Uterus (tissue), 4 donors: ENCODE measurements around the gene PI4K2B. TPM values are rescaled to one million over a fixed set of nuclear protein-coding genes. Genes with fewer than 3 reads are reported as not detected.
"Not testable (repeated sequence)": the region's sequence is repeated elsewhere in the genome, so short reads cannot be mapped to it uniquely, and the experiment has no call there.

Experiments used
- DNase-seq, 2 donors: peaks; one replicate each; pipeline ENCODE4 v3.0.0-alpha.2; 2019 to 2020
- H3K27ac ChIP-seq, 2 donors: fragments of 200-600 bp; sonication (generic); 1 replicate in 1 of 2; 2 replicates in 1 of 2; pipeline ENCODE4 v1.5.1; 2016 to 2018
- H3K27me3 ChIP-seq, 2 donors: fragments of 200-600 bp; sonication (generic); one replicate each; pipeline ENCODE4 v1.5.1; 2018 to 2019; ENCODE audit warnings: control low read depth in 1 of 2
- H3K36me3 ChIP-seq, 2 donors: fragments of 200-600 bp; sonication (generic); one replicate each; pipeline ENCODE4 v1.5.1; 2019; ENCODE audit warnings: control low read depth in 1 of 2
- H3K4me1 ChIP-seq, 2 donors: fragments of 200-600 bp; sonication (generic); one replicate each; pipeline ENCODE4 v1.5.1; 2018 to 2019; ENCODE audit warnings: control low read depth in 1 of 2
- H3K4me3 ChIP-seq, 2 donors: fragments of 200-600 bp; sonication (generic); 1 replicate in 1 of 2; 2 replicates in 1 of 2; pipeline ENCODE4 v1.5.1; 2018 to 2019; ENCODE audit warnings: mild to moderate bottlenecking in 1 of 2
- H3K9me3 ChIP-seq, 2 donors: fragments of 200-600 bp; sonication (generic); one replicate each; pipeline ENCODE4 v1.5.1; 2019; ENCODE audit warnings: control low read depth in 1 of 2
- POLR2A ChIP-seq, 2 donors: fragments of 450-650 bp; IDR thresholded peaks; one replicate each; pipeline ENCODE4 v1.6.1; 2016; ENCODE audit warnings: antibody characterized with exemption in 2 of 2, mild to moderate bottlenecking in 1 of 2, moderate library complexity in 1 of 2
- intact Hi-C: fragments of 100-400 bp; cut with DNase I; formaldehyde crosslinking; loops from one replicate; pipeline ENCODE4 v1.15.1; 2023; ENCODE audit warnings: low total_unique reads
- total RNA-seq, 4 donors: library from RNA; depleted of rRNA in 3 of 4; stranded (reverse); fragments of >200 nt in 3 of 4; gene quantifications; one replicate each; pipeline versions ENCODE4 v1.1.0 to v1.2.4, GENCODE V29; 2014 to 2023
- TF ChIP-seq, protein P1 (sequence below), 4 experiments: fragments of 200-600 bp in 2 of 4; fragments of 450-650 bp in 2 of 4; sonication (generic) in 2 of 4; IDR thresholded peaks; one replicate each; pipeline ENCODE4 v1.5.1; 2016 to 2019; ENCODE audit warnings: antibody characterized with exemption in 4 of 4, mild to moderate bottlenecking in 2 of 4, moderate library complexity in 1 of 4
- donor health status: DM: yes; HTN: yes; CAD: no.

PI4K2B gene
- total RNA-seq, 4 donors from 2014 or later: 2.8 to 27.4 (median 18.2) TPM

DNA sequence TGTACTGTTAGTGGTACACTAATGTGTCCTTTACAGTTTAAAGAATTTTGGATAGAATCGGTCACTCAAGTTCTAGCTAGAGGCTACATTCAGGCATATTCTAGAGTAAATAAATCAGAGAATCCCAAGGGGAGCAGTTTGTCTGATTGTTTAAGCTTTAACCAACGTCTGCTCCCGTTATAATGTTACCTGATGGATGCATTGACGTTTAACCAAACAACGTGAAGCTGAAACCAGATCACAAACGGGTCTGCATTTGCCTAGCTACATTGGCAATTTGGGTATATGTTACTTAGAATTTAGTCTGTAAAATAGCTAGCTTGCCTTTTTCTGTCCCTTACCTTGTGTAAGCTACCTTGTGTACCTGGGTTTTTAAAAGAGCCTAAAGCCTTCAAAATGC, 1.6 kb downstream of the PI4K2B start:
- no peaks in the 10 kb centered on the region for H3K27me3 ChIP-seq
- H3K27ac ChIP-seq: peak overlapping the region; percentile 92 to 98
- peaks cover 0 to 5% of the 10 kb centered on the region in 2 donors for H3K4me1 ChIP-seq
- intact Hi-C loops: no loop called here
- no peak for DNase-seq
- H3K36me3 ChIP-seq: no peaks in the 10 kb centered on the region
- H3K9me3 ChIP-seq: no peaks in the 10 kb centered on the region
- no peak for TF ChIP-seq POLR2A (IDR thresholded peaks at IDR 0.05)
- TF ChIP-seq, protein P1, sequence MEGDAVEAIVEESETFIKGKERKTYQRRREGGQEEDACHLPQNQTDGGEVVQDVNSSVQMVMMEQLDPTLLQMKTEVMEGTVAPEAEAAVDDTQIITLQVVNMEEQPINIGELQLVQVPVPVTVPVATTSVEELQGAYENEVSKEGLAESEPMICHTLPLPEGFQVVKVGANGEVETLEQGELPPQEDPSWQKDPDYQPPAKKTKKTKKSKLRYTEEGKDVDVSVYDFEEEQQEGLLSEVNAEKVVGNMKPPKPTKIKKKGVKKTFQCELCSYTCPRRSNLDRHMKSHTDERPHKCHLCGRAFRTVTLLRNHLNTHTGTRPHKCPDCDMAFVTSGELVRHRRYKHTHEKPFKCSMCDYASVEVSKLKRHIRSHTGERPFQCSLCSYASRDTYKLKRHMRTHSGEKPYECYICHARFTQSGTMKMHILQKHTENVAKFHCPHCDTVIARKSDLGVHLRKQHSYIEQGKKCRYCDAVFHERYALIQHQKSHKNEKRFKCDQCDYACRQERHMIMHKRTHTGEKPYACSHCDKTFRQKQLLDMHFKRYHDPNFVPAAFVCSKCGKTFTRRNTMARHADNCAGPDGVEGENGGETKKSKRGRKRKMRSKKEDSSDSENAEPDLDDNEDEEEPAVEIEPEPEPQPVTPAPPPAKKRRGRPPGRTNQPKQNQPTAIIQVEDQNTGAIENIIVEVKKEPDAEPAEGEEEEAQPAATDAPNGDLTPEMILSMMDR (IDR thresholded peaks at IDR 0.05): no peak
- peak overlapping the region in 1 of 2 donors; percentile 85 for H3K4me3 ChIP-seq

DNA sequence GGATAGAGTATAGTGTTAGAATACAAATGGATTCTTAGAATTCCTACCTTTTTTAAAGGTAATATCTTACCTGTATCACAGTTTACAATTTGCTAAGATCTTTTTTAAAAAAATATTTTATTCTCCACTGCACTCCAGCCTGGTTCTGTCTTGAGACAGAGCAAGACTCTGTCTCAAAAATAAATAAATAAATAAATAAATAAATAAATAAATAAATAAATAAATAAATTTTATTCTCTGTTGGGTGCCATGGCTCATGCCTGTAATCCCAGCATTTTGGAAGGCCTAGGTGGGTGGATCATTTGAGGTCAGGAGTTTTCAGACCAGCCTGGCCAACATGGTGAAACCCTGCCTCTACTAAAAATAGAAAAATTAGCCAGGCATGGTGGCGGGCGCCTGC, 2.2 kb downstream of the PI4K2B start:
- H3K27me3 ChIP-seq, H3K27ac ChIP-seq, H3K9me3 ChIP-seq, intact Hi-C loops, H3K36me3 ChIP-seq, H3K4me1 ChIP-seq, H3K4me3 ChIP-seq, DNase-seq: not testable (repeated sequence)

DNA sequence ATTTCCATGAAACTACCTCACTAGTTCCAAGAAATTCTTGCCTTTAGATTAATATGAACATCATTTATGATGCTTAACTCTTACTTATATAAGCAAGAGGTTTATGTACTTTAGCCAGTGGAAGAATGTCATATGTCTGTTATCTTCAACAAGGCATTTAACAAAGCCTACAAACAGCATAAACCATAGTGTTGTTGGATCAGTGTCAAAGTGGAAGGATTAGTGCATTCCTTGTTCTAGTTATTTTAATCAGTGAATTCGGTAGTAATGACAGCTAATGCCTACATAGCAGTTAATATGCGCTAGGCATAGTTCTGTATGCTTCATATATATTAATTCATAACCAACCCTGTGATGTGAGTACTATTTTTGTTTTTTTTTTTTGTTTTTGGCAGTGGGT, 3.1 kb downstream of the PI4K2B start:
- Histone ChIP-seq H3K27me3 (no peaks in the 10 kb centered on the region), H3K4me3 (no peak overlapping the region), H3K4me1 (peaks cover 0 to 5% of the 10 kb centered on the region in 2 donors), H3K27ac (no peak overlapping the region), H3K36me3 (no peaks in the 10 kb centered on the region), H3K9me3 (no peaks in the 10 kb centered on the region)
- intact Hi-C loops: no loop called here
- TF ChIP-seq, protein P1 (IDR thresholded peaks at IDR 0.05): no peak
- TF ChIP-seq POLR2A (IDR thresholded peaks at IDR 0.05): no peak
- no peak for DNase-seq

DNA sequence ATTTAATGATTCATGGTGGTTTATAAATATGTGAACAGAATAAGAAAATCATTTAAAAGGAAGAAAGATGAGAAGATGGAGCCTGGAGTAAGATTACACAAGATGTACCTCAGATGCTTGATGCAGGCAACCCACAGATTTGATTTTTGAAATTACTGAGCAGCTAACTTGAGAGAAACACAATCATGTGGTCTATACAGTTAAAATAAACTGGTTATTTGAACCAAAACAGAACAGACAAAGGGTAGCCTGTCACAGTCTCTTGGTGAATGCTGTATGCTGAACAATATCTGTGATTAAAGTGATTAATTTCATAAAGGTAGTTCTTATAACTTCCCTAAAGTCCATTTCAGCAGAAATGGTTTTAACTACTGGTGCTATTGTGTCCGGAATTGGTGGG, 4.2 kb downstream of the PI4K2B start:
- peaks cover 0 to 5% of the 10 kb centered on the region in 2 donors for H3K4me1 ChIP-seq
- no peak overlapping the region for H3K27ac ChIP-seq
- DNase-seq: no peak
- no peaks in the 10 kb centered on the region for H3K27me3 ChIP-seq
- H3K36me3 ChIP-seq: no peaks in the 10 kb centered on the region
- TF ChIP-seq, protein P1 (IDR thresholded peaks at IDR 0.05): no peak
- no peak for TF ChIP-seq POLR2A (IDR thresholded peaks at IDR 0.05)
- intact Hi-C loops: no loop called here
- no peak overlapping the region for H3K4me3 ChIP-seq
- no peaks in the 10 kb centered on the region for H3K9me3 ChIP-seq

DNA sequence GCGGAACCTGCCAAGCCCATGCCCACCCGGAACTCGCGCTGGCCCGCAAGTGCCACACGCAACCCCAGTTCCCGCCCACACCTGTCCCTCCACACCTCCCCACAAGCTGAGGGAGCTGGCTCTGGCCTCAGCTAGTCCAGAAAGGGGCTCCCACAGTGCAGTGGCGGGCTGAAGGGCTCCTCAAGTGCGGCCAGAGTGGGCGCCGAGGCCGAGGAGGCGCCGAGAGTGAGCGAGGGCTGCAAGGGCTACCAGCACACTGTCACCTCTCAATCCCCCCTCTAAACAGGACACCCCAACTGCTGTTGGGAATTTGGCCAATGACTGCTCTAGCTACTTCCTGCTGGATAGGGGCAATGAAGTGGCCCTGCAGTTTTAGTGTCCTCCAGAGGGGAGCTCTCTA, 5.7 kb downstream of the PI4K2B start:
- H3K27me3 ChIP-seq, intact Hi-C loops, H3K9me3 ChIP-seq, H3K4me1 ChIP-seq, H3K36me3 ChIP-seq, H3K27ac ChIP-seq, DNase-seq, H3K4me3 ChIP-seq: not testable (repeated sequence)

DNA sequence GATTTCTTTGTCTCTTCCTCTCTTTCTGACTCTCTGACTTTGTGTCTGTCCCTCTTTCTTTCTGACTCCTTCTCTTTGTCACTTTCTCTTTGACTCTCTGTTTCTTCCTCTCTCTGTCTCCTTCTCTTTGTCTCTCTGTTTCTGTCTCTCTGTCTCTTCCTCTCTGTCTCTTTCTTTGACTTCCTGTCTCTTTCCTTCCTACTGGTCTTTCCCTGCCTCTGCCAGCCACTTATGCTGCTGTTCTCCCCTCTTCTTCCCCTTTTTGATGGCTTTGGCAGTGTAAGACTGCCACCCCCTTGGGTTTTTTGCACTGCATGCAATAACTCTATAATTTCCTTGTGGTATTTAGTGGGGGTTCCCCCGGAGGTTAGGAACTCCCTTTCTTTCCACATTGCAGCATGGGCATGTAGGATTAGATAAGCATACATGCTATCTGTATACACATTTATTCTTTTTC, 6.9 kb downstream of the PI4K2B start:
- intact Hi-C loops, H3K4me1 ChIP-seq, H3K9me3 ChIP-seq, H3K27me3 ChIP-seq, H3K36me3 ChIP-seq, DNase-seq, H3K27ac ChIP-seq, H3K4me3 ChIP-seq: not testable (repeated sequence)

DNA sequence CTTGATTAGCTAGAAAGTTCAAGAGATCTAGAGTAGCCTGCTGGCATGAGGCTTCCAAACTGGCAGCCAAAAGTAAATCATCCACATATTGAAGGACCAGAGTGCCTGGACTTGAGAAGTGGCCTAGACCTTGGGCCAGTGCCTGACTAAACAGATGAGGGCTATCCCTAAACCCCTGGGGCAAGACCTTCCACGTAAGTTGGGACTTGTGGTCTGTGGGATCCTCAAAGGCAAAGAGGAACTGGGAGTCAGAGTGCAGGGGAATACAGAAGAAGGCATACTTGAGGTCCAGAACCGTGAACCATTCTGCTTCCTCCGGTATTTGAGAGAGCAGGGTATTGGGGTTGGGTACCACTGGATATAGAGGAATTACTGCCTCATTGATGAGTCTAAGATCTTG, 8.4 kb downstream of the PI4K2B start:
- intact Hi-C loops, H3K9me3 ChIP-seq, H3K4me3 ChIP-seq, DNase-seq, H3K4me1 ChIP-seq, H3K27ac ChIP-seq, H3K27me3 ChIP-seq, H3K36me3 ChIP-seq: not testable (repeated sequence)
